Sigmoid colon (tissue), 7 donors: ENCODE measurements around the gene S1PR5. TPM values are rescaled to one million over a fixed set of nuclear protein-coding genes. Genes with fewer than 3 reads are reported as not detected.

ENCODE experiments used
- DNase-seq: peaks from one replicate; pipeline ENCODE4 v3.0.0-alpha.2; 2019
- H3K27ac ChIP-seq, 4 donors: fragments of 200-600 bp; sonication (generic); one replicate each; pipeline ENCODE4 v1.5.1; 2016 to 2019; ENCODE audit warnings: mild to moderate bottlenecking in 1 of 4
- H3K27me3 ChIP-seq, 3 donors: fragments of 200-600 bp; sonication (generic); one replicate each; pipeline ENCODE4 v1.5.1; 2019; ENCODE audit warnings: mild to moderate bottlenecking in 1 of 3
- H3K36me3 ChIP-seq, 4 donors: fragments of 200-600 bp; sonication (generic); one replicate each; pipeline ENCODE4 v1.5.1; 2016 to 2019
- H3K4me1 ChIP-seq, 4 donors: fragments of 200-600 bp; sonication (generic); one replicate each; pipeline ENCODE4 v1.5.1; 2017 to 2019
- H3K4me3 ChIP-seq, 4 donors: fragments of 200-600 bp; sonication (generic); one replicate each; pipeline ENCODE4 v1.5.1; 2017 to 2019; ENCODE audit warnings: mild to moderate bottlenecking in 2 of 4, moderate library complexity in 1 of 4
- H3K9me3 ChIP-seq, 4 donors: fragments of 200-600 bp in 3 of 4; sonication (generic) in 3 of 4; one replicate each; pipeline versions ENCODE4 v1.5.1 to v1.6.1; 2013 to 2019
- CTCF ChIP-seq, 4 experiments: fragments of 450-650 bp in 3 of 4; fragments of 200-600 bp in 1 of 4; IDR thresholded peaks; one replicate each; pipeline ENCODE4 v1.5.1; 2016 to 2019; ENCODE audit warnings: antibody characterized with exemption in 4 of 4, mild to moderate bottlenecking in 3 of 4, moderate library complexity in 2 of 4
- EP300 ChIP-seq, 4 donors: sonication (generic); formaldehyde crosslinking; IDR thresholded peaks; one replicate each; pipeline ENCODE4 v1.6.1; 2017; ENCODE audit warnings: antibody characterized with exemption in 4 of 4
- POLR2A ChIP-seq, 2 donors: fragments of 450-650 bp; IDR thresholded peaks; one replicate each; pipeline ENCODE4 v1.6.1; 2016; ENCODE audit warnings: antibody characterized with exemption in 2 of 2, mild to moderate bottlenecking in 2 of 2, moderate library complexity in 2 of 2
- POLR2AphosphoS5 ChIP-seq, 4 donors: sonication (generic); formaldehyde crosslinking; IDR thresholded peaks; one replicate each; pipeline ENCODE4 v1.6.1; 2017; ENCODE audit warnings: antibody characterized with exemption in 4 of 4
- WGBS, 2 donors: extraction: QIAGEN DNeasy Blood & Tissue Kit; methylation state at CpG; one replicate each; pipeline ENCODE4 v1.1.7; 2013; 5-methylcytosine and 5-hydroxymethylcytosine counted together
- intact Hi-C: fragments of 100-400 bp; cut with DNase I; formaldehyde crosslinking; loops from one replicate; pipeline ENCODE4 v1.15.1; 2023
- polyA plus RNA-seq, 3 donors: library from polyadenylated mRNA; stranded (reverse); fragments of 200-250 nt; gene quantifications; one replicate each; pipeline ENCODE4 v1.2.3, GENCODE V29; 2013
- total RNA-seq, 4 donors: library from RNA; depleted of rRNA; stranded (reverse); fragments of >200 nt; gene quantifications; one replicate each; pipeline ENCODE4 v1.1.0, GENCODE V29; 2016
- donor health status: healthy with polysubstance abuse.
- donor health status: Bipolar disorder and iron deficiency.
- donor health status: healthy.

Gene S1PR5
- total and polyA plus RNA-seq, 7 donors = 0.07 TPM; not detected in 6

- 11 to 19% methylated on average over 10 of the region's 10 CpGs for WGBS, 2 donors
- TF ChIP-seq CTCF (IDR thresholded peaks at IDR 0.05) (no peak), EP300 (IDR thresholded peaks at IDR 0.05) (no peak), POLR2A (IDR thresholded peaks at IDR 0.05) (no peak)
- Histone ChIP-seq H3K27me3 (no peaks in the 10 kb centered on the region), H3K27ac (peak overlapping the region; percentile 82 to 94 (median 90)), H3K4me3 (peak overlapping the region; percentile 61 to 95 (median 84)), H3K36me3 (peaks cover 2 to 18% (median 9%) of the 10 kb centered on the region in 4 donors), H3K9me3 (no peaks in the 10 kb centered on the region), H3K4me1 (peaks cover 0 to 46% (median 39%) of the 10 kb centered on the region in 4 donors)
- intact Hi-C loops = loop anchor here (5.0 kb wide), 1 partner anchor 163 kb away; the partner anchor contains the start of gene CDC37
- peak; percentile 77 for DNase-seq
These were observed 47.9 kb upstream of the S1PR5 start for GRCh38 chr19:10565028-10565566.

- 89 to 93% methylated on average over 5 of the region's 5 CpGs for WGBS, 2 donors
- peaks cover 15 to 42% (median 24%) of the 10 kb centered on the region in 4 donors for H3K36me3 ChIP-seq
- intact Hi-C loops = no loop called here
These were observed 45.4 kb upstream of the S1PR5 start for GRCh38 chr19:10562609-10563008.

GRCh38 chr19:10560154-10560553, 42.9 kb upstream of the S1PR5 start:
- Histone ChIP-seq H3K27ac (no peak overlapping the region), H3K4me1 (peaks cover 0 to 11% (median 6%) of the 10 kb centered on the region in 4 donors), H3K27me3 (no peaks in the 10 kb centered on the region), H3K9me3 (no peaks in the 10 kb centered on the region), H3K4me3 (no peak overlapping the region), H3K36me3 (peaks cover 20 to 67% (median 25%) of the 10 kb centered on the region in 4 donors)
- DNase-seq = no peak
- TF ChIP-seq EP300 (IDR thresholded peaks at IDR 0.05) = no peak
- TF ChIP-seq POLR2AphosphoS5 (IDR thresholded peaks at IDR 0.05) = no peak
- TF ChIP-seq POLR2A (IDR thresholded peaks at IDR 0.05) = no peak
- TF ChIP-seq CTCF (IDR thresholded peaks at IDR 0.05) = no peak
- WGBS, 2 donors = 92% methylated on average over 7 of the region's 7 CpGs
- intact Hi-C loops = no loop called here

More at GRCh38 chr19:10562609-10563008, 45.4 kb upstream of the S1PR5 start:
- no peak for TF ChIP-seq EP300 (IDR thresholded peaks at IDR 0.05)
- TF ChIP-seq POLR2AphosphoS5 (IDR thresholded peaks at IDR 0.05) = no peak
- TF ChIP-seq CTCF (IDR thresholded peaks at IDR 0.05) = no peak
- Histone ChIP-seq H3K9me3 (no peaks in the 10 kb centered on the region), H3K4me1 (peaks cover 0 to 29% (median 23%) of the 10 kb centered on the region in 4 donors), H3K27ac (no peak overlapping the region), H3K27me3 (no peaks in the 10 kb centered on the region), H3K4me3 (no peak overlapping the region)
- DNase-seq = no peak

- H3K27me3 ChIP-seq = no peaks in the 10 kb centered on the region
- H3K9me3 ChIP-seq = no peaks in the 10 kb centered on the region
- no peak for DNase-seq
- intact Hi-C loops = no loop called here
- H3K4me3 ChIP-seq = no peak overlapping the region
- whole genome bisulfite sequencing, 2 donors = 94 to 96% methylated on average over 33 of the region's 33 CpGs
- H3K27ac ChIP-seq = no peak overlapping the region
- peaks cover 33 to 92% (median 42%) of the 10 kb centered on the region in 4 donors for H3K36me3 ChIP-seq
- no peaks in the 10 kb centered on the region for H3K4me1 ChIP-seq
- no peak for TF ChIP-seq POLR2A (IDR thresholded peaks at IDR 0.05)
- TF ChIP-seq CTCF (IDR thresholded peaks at IDR 0.05) = no peak
- no peak for TF ChIP-seq EP300 (IDR thresholded peaks at IDR 0.05)
- no peak for TF ChIP-seq POLR2AphosphoS5 (IDR thresholded peaks at IDR 0.05)
These were observed 40.5 kb upstream of the S1PR5 start for GRCh38 chr19:10557603-10558197.
